Motor neuron (in vitro differentiated cells): ENCODE data around the gene FAM98C. TPM values are rescaled to one million over a fixed set of nuclear protein-coding genes. Genes with fewer than 3 reads are reported as not detected.

ENCODE experiments used
- ATAC-seq, 8 experiments: fragments of 200-7000 bp; cut with Tn5 transposase; replicated peaks in 6 of 8; 2 replicates each; pipeline ENCODE4 v1.8.0; 2021; ENCODE audit warnings: mild to moderate bottlenecking in 8 of 8, moderate library complexity in 8 of 8
- H3K27ac ChIP-seq, 2 donors: fragments of 250-450 bp; sonication (Bioruptor Pico); 2 replicates each; pipeline ENCODE4 v1.9.0; 2021; ENCODE audit warnings: antibody characterized with exemption in 2 of 2, mild to moderate bottlenecking in 2 of 2, moderate library complexity in 1 of 2
- H3K4me1 ChIP-seq, 2 donors: fragments of 250-450 bp; sonication (Bioruptor Pico); replicated peaks in 1 of 2; 2 replicates each; pipeline ENCODE4 v1.6.1; 2021; ENCODE audit warnings: antibody characterized with exemption in 2 of 2, mild to moderate bottlenecking in 2 of 2, moderate library complexity in 1 of 2
- H3K4me3 ChIP-seq, 5 donors: fragments of 250-450 bp; sonication (Bioruptor Pico); 2 replicates each; pipeline ENCODE4 v1.9.0; 2021; ENCODE audit warnings: antibody characterized with exemption in 5 of 5, mild to moderate bottlenecking in 5 of 5, moderate library complexity in 4 of 5
- WGBS, 10 experiments: fragments of 450-650 bp; shearing (Covaris generic); methylation state at CpG; one replicate each; pipeline ENCODE4 v1.0.0; 2022; 5-methylcytosine and 5-hydroxymethylcytosine counted together
- in situ Hi-C, 9 experiments: fragments of 400-800 bp; cut with MboI; loops; one replicate each; pipeline ENCODE4 v1.15.0; 2021; ENCODE audit warnings: low sequenced_read_pairs in 9 of 9, low pct_unique_long_range_greater_than_20kb in 2 of 9; ENCODE audit not compliant: unreplicated experiment in 9 of 9
- total RNA-seq, 8 experiments: library from RNA; unstranded; fragments of 300-600 nt; gene quantifications; 2 replicates each; pipeline versions ENCODE4 v1.2.3 to v1.2.4, GENCODE V29; 2022

FAM98C gene
- total RNA-seq, 8 experiments from 2014 or later, result 7.8 to 13.6 (median 12.2) TPM

GRCh38 chr19:38389957-38390924, 12.7 kb upstream of the FAM98C start:
- WGBS, 10 experiments, result 0 to 40% (median 40%) methylated on average over 1 of the region's 22 CpGs; no CpG with 5 or more reads in 7 of the 10 experiments

GRCh38 chr19:38391911-38392464, 10.9 kb upstream of the FAM98C start:
- H3K27ac ChIP-seq, result no peak overlapping the region
- in situ Hi-C loops, result no loop called here
- peaks cover 4 to 8% of the 10 kb centered on the region in 2 donors for H3K4me1 ChIP-seq
- 0 to 86% (median 68%) methylated on average over 1 to 4 of the region's 8 CpGs; no CpG with 5 or more reads in 5 of the 10 experiments for WGBS, 10 experiments
- no peak for ATAC-seq
- no peak overlapping the region for H3K4me3 ChIP-seq

More at GRCh38 chr19:38389957-38390924, 12.7 kb upstream of the FAM98C start:
- Histone ChIP-seq H3K4me3 (peak overlapping the region; percentile 74 to 98 (median 77)), H3K27ac (peak overlapping the region in 1 of 2 donors; percentile 6), H3K4me1 (peaks cover 4 to 14% of the 10 kb centered on the region in 2 donors)
- in situ Hi-C loops, result no loop called here
- ATAC-seq, result no peak

- peaks cover 4 to 5% of the 10 kb centered on the region in 2 donors for H3K4me1 ChIP-seq
- H3K4me3 ChIP-seq, result no peak overlapping the region
- no peak overlapping the region for H3K27ac ChIP-seq
- in situ Hi-C loops, result no loop called here
- 20 to 100% (median 70%) methylated on average over 1 to 6 of the region's 6 CpGs; no CpG with 5 or more reads in 1 of the 10 experiments for WGBS, 10 experiments
- peak in 1 of 8 experiments; percentile 4 for ATAC-seq
These were observed 10.1 kb upstream of the FAM98C start for GRCh38 chr19:38392707-38393308.

- in situ Hi-C loops, result no loop called here
- peak in 6 of 8 experiments; percentile 11 to 75 (median 44) for ATAC-seq
- Histone ChIP-seq H3K4me1 (peaks cover 4 to 5% of the 10 kb centered on the region in 2 donors), H3K4me3 (no peak overlapping the region), H3K27ac (no peak overlapping the region)
- WGBS, 10 experiments, result 20 to 60% (median 40%) methylated on average over 1 to 3 of the region's 30 CpGs; no CpG with 5 or more reads in 7 of the 10 experiments
These were observed 8.4 kb upstream of the FAM98C start for GRCh38 chr19:38394488-38394887.

- 60 to 100% (median 84%) methylated on average over 1 to 39 of the region's 86 CpGs; no CpG with 5 or more reads in 6 of the 10 experiments for WGBS, 10 experiments
- Histone ChIP-seq H3K4me3 (no peak overlapping the region), H3K27ac (no peak overlapping the region), H3K4me1 (no peaks in the 10 kb centered on the region)
- ATAC-seq, result peak in 2 of 8 experiments; percentile 10 to 11
- in situ Hi-C loops, result no loop called here
These were observed 7.3 kb upstream of the FAM98C start for GRCh38 chr19:38395381-38396114.

- WGBS, 10 experiments, result 0 to 50% (median 40%) methylated on average over 1 to 2 of the region's 9 CpGs; no CpG with 5 or more reads in 7 of the 10 experiments
- in situ Hi-C loops, result no loop called here
- no peak overlapping the region for H3K27ac ChIP-seq
- H3K4me1 ChIP-seq, result peaks cover 3 to 8% of the 10 kb centered on the region in 2 donors
- no peak for ATAC-seq
- H3K4me3 ChIP-seq, result no peak overlapping the region
These were observed 3.8 kb upstream of the FAM98C start for GRCh38 chr19:38399081-38399480.

GRCh38 chr19:38399537-38399936, 3.4 kb upstream of the FAM98C start:
- no peak overlapping the region for H3K4me3 ChIP-seq
- no CpG with 5 or more reads among the region's 1 CpG for WGBS, 10 experiments
- no peak for ATAC-seq
- no peak overlapping the region for H3K27ac ChIP-seq
- in situ Hi-C loops, result no loop called here
- H3K4me1 ChIP-seq, result peaks cover 3 to 8% of the 10 kb centered on the region in 2 donors

- no peak overlapping the region for H3K27ac ChIP-seq
- 0 to 100% (median 59%) methylated on average over 1 to 3 of the region's 5 CpGs; no CpG with 5 or more reads in 2 of the 10 experiments for WGBS, 10 experiments
- peaks cover 3 to 8% of the 10 kb centered on the region in 2 donors for H3K4me1 ChIP-seq
- in situ Hi-C loops, result loop anchor here in 7 of 9 experiments (10.0 to 25.0 kb wide), 4 partner anchors 234 to 537 kb away; partner anchors contain the start of genes CCER2 (in 3 of the 7), ACTN4 (in 2 of the 7), MRPS12 (in 1 of the 7) and SARS2 (in 1 of the 7)
- ATAC-seq, result no peak
- no peak overlapping the region for H3K4me3 ChIP-seq
These were observed 2.5 kb upstream of the FAM98C start for GRCh38 chr19:38400361-38400760.

GRCh38 chr19:38401148-38401547, 1.7 kb upstream of the FAM98C start:
- in situ Hi-C loops, result loop anchor here in 7 of 9 experiments (10.0 to 25.0 kb wide), 4 partner anchors 234 to 536 kb away; partner anchors contain the start of genes CCER2 (in 3 of the 7), ACTN4 (in 2 of the 7), MRPS12 (in 1 of the 7) and SARS2 (in 1 of the 7)
- Histone ChIP-seq H3K27ac (no peak overlapping the region), H3K4me1 (peaks cover 3 to 8% of the 10 kb centered on the region in 2 donors), H3K4me3 (no peak overlapping the region)
- 62 to 100% (median 87%) methylated on average over 1 to 3 of the region's 3 CpGs; no CpG with 5 or more reads in 4 of the 10 experiments for WGBS, 10 experiments
- ATAC-seq, result no peak

GRCh38 chr19:38402623-38402966, 298 bp upstream of the FAM98C start:
- 0 to 20% (median 14%) methylated on average over 1 to 6 of the region's 18 CpGs; no CpG with 5 or more reads in 6 of the 10 experiments for WGBS, 10 experiments
- peak overlapping the region; percentile 25 to 76 (median 28) for H3K4me3 ChIP-seq
- peaks cover 3 to 8% of the 10 kb centered on the region in 2 donors for H3K4me1 ChIP-seq
- H3K27ac ChIP-seq, result peak overlapping the region; percentile 36 to 56
- in situ Hi-C loops, result loop anchor here in 7 of 9 experiments (10.0 to 25.0 kb wide), 4 partner anchors 232 to 535 kb away; partner anchors contain the start of genes CCER2 (in 3 of the 7), ACTN4 (in 2 of the 7), MRPS12 (in 1 of the 7) and SARS2 (in 1 of the 7)
- ATAC-seq, result no peak

GRCh38 chr19:38404858-38405257, 2.0 kb downstream of the FAM98C start:
- WGBS, 10 experiments, result 81 to 94% methylated on average over 2 to 4 of the region's 6 CpGs; no CpG with 5 or more reads in 8 of the 10 experiments
- Histone ChIP-seq H3K4me3 (no peak overlapping the region), H3K27ac (no peak overlapping the region), H3K4me1 (peaks cover 3 to 8% of the 10 kb centered on the region in 2 donors)
- ATAC-seq, result no peak
- in situ Hi-C loops, result loop anchor here in 7 of 9 experiments (10.0 to 25.0 kb wide), 4 partner anchors 230 to 532 kb away; partner anchors contain the start of genes CCER2 (in 3 of the 7), ACTN4 (in 2 of the 7), MRPS12 (in 1 of the 7) and SARS2 (in 1 of the 7)
